ENCODE results near the gene GALNT9.

- TF ChIP-seq CSDC2 (CRISPR knock-in tag; IDR thresholded peaks at IDR 0.05), result no peak
- no peak for TF ChIP-seq PPARA (CRISPR knock-in tag; IDR thresholded peaks at IDR 0.05; ENCODE audit: borderline replicate concordance)
Measured at GRCh38 chr12:132176385-132176919, 152.9 kb downstream of the GALNT9 start.
